ENCODE results near the gene RAD52.

Gene RAD52

DNA sequence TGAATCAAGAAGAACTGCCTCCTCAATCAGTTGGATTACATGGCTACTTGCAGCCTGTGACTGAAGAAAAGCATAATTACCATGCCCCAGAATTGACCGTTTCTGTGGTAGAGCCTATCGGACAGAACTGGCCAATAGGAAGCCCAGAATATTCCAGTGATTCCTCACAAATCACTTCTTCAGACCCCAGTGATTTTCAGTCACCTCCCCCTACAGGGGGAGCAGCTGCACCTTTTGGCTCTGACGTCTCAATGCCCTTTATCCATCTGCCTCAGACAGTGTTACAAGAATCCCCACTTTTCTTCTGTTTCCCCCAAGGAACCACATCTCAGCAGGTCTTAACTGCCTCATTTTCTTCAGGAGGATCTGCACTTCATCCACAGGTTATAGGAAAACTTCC, 80.8 kb downstream of the RAD52 start:
- no peak for DNase-seq (ENCODE audit: low spot score)

GRCh38 chr12:867905-868304, 81.6 kb downstream of the RAD52 start:
- DNase-seq (ENCODE audit: low spot score): no peak

GRCh38 chr12:865614-866013, 83.9 kb downstream of the RAD52 start:
- DNase-seq (ENCODE audit: low spot score): no peak

DNA sequence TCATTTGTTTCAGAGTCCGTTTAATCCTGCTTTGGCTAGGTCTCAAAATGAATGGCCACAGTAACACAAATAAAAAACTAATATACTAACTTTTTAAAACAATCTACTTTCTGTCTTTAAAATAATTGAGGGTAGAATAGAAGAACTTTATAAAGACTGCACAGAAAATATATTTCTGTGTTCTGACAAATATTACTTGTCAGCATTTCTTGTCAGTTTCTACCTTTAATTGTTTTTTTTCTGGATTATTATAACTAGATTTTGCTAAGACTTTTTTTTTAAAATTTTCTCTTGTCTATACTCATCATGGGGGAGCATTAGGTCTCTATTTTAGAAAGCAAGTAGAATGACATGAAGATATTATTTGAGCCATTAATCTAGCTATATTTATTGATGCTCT, 86.2 kb downstream of the RAD52 start:
- no peak for DNase-seq (ENCODE audit: low spot score)

DNA sequence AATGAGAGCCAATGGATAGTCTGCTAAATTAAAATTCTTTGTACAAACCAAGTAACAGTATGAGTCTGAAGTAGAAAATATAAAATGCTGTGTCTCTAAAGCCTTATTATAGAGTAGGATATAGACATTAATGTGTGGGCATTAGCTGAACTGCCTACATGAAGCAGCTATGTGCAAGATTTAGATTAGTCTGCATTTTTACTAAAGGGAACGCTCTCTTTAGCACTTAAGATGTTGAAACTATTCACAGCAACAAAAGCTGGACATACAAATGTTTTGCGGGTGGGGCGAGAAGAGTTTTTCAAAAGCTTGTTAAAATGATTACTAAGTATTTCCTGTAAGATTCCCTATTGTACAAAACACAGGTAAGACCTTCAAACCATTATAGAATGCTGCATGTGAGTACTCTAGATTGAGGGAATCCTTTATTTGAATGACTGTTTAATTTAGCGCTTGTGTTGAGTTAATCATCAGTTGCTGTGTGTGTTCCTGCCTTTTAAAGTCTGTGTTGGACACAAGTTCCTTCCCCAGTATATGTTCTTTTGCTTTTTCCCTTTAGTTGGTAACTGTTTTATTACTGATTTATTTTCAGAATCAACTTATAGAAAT, 87.1 kb downstream of the RAD52 start:
- no peak for DNase-seq (ENCODE audit: low spot score)
